CD14-positive monocyte (primary cell): ENCODE data around the gene POLE. TPM values are rescaled to one million over a fixed set of nuclear protein-coding genes. Genes with fewer than 3 reads are reported as not detected.

Experiments
- DNase-seq, 3 donors: peaks; one replicate each; pipeline ENCODE4 v3.0.0-alpha.2; 2011 to 2022
- H2AFZ ChIP-seq: 2 replicates; pipeline ENCODE4 v1.6.0; 2012; ENCODE audit warnings: mild to moderate bottlenecking, low read depth, low read length, inconsistent platforms; ENCODE audit not compliant: insufficient read depth, poor library complexity, severe bottlenecking
- H3K27ac ChIP-seq, 2 donors: 1 replicate in 1 of 2; 2 replicates in 1 of 2; pipeline ENCODE4 v1.5.1; 2012 to 2013; ENCODE audit warnings: low read length in 2 of 2, control low read depth in 1 of 2, inconsistent platforms in 1 of 2, low read depth in 1 of 2, mild to moderate bottlenecking in 1 of 2
- H3K27me3 ChIP-seq, 2 donors: one replicate each; pipeline versions ENCODE4 v1.6.0 to v1.6.1; 2011 to 2013; ENCODE audit warnings: low read length in 2 of 2; ENCODE audit not compliant: control insufficient read depth in 2 of 2, insufficient read depth in 2 of 2
- H3K36me3 ChIP-seq, 2 donors: replicated peaks in 1 of 2; 1 replicate in 1 of 2; 2 replicates in 1 of 2; pipeline versions ENCODE4 v1.5.1 to v1.6.1; 2012 to 2013; ENCODE audit warnings: low read length in 2 of 2, control low read depth in 1 of 2, inconsistent platforms in 1 of 2, mild to moderate bottlenecking in 1 of 2; ENCODE audit not compliant: insufficient read depth in 2 of 2, control insufficient read depth in 1 of 2
- H3K4me1 ChIP-seq, 2 donors: 1 replicate in 1 of 2; 2 replicates in 1 of 2; pipeline versions ENCODE4 v1.5.1 to v1.6.1; 2012 to 2013; ENCODE audit warnings: low read length in 2 of 2, control low read depth in 1 of 2, inconsistent platforms in 1 of 2, mild to moderate bottlenecking in 1 of 2, moderate library complexity in 1 of 2; ENCODE audit not compliant: insufficient read depth in 2 of 2, control insufficient read depth in 1 of 2
- H3K4me2 ChIP-seq: replicated peaks from 2 replicates; pipeline ENCODE3; 2012; ENCODE audit warnings: low read length, moderate library complexity, mild to moderate bottlenecking; ENCODE audit not compliant: poor library complexity, severe bottlenecking; ENCODE audit errors: extremely low read depth
- H3K4me3 ChIP-seq, 3 experiments: fragments of 200-600 bp in 1 of 3; sonication (generic) in 1 of 3; replicated peaks in 1 of 3; 1 replicate in 2 of 3; 2 replicates in 1 of 3; pipeline ENCODE4 v1.5.1; 2011 to 2013; ENCODE audit warnings: low read length in 3 of 3, mild to moderate bottlenecking in 3 of 3, control low read depth in 2 of 3, low read depth in 2 of 3, inconsistent platforms in 1 of 3, moderate library complexity in 1 of 3
- H3K79me2 ChIP-seq: 2 replicates; pipeline ENCODE4 v1.6.0; 2012; ENCODE audit warnings: mild to moderate bottlenecking, control low read depth, inconsistent platforms, low read length, moderate library complexity; ENCODE audit not compliant: insufficient read depth
- H3K9ac ChIP-seq: 2 replicates; pipeline ENCODE4 v1.6.0; 2017; ENCODE audit warnings: low read length, mild to moderate bottlenecking; ENCODE audit not compliant: insufficient read depth, poor library complexity, severe bottlenecking
- H3K9me3 ChIP-seq, 2 donors: replicated peaks in 1 of 2; 1 replicate in 1 of 2; 2 replicates in 1 of 2; pipeline versions ENCODE4 v1.5.1 to v1.6.1; 2012 to 2013; ENCODE audit warnings: low read length in 2 of 2, control low read depth in 1 of 2; ENCODE audit not compliant: control insufficient read depth in 1 of 2, insufficient read depth in 1 of 2
- H4K20me1 ChIP-seq: 2 replicates; pipeline ENCODE4 v1.6.0; 2012; ENCODE audit warnings: mild to moderate bottlenecking, low read length, control low read depth, moderate library complexity; ENCODE audit not compliant: insufficient read depth
- H3K27ac Mint-ChIP-seq, 7 donors: one replicate each; pipeline ENCODE4 v1.8.0; 2020; ENCODE audit warnings: mild to moderate bottlenecking in 7 of 7, mixed read lengths in 7 of 7, moderate library complexity in 6 of 7, inconsistent platforms in 2 of 7
- H3K27me3 Mint-ChIP-seq, 3 donors: one replicate each; pipeline ENCODE4 v1.8.0; 2021 to 2022; ENCODE audit warnings: low read depth in 3 of 3, mild to moderate bottlenecking in 3 of 3, mixed read lengths in 3 of 3, moderate library complexity in 3 of 3, inconsistent platforms in 1 of 3
- H3K36me3 Mint-ChIP-seq, 2 donors: one replicate each; pipeline ENCODE4 v1.8.0; 2020; ENCODE audit warnings: mixed read lengths in 2 of 2, inconsistent platforms in 1 of 2, mild to moderate bottlenecking in 1 of 2
- H3K4me1 Mint-ChIP-seq: one replicate; pipeline ENCODE4 v1.8.0; 2020; ENCODE audit warnings: mild to moderate bottlenecking, mixed read lengths
- H3K4me3 Mint-ChIP-seq, 2 donors: one replicate each; pipeline ENCODE4 v1.8.0; 2020; ENCODE audit warnings: mild to moderate bottlenecking in 2 of 2, mixed read lengths in 2 of 2, moderate library complexity in 1 of 2
- H3K9me3 Mint-ChIP-seq, 7 donors: one replicate each; pipeline ENCODE4 v1.8.0; 2020 to 2022; ENCODE audit warnings: mixed read lengths in 7 of 7, mild to moderate bottlenecking in 6 of 7, moderate library complexity in 6 of 7, inconsistent platforms in 2 of 7
- WGBS: methylation state at CpG from one replicate; pipeline ENCODE4 v1.1.5; 2013; ENCODE audit warnings: missing lambda C conversion rate; ENCODE audit not compliant: insufficient coverage; 5-methylcytosine and 5-hydroxymethylcytosine counted together
- intact Hi-C, 2 donors: fragments of 100-400 bp; cut with micrococcal nuclease; formaldehyde crosslinking; loops; one replicate each; pipeline versions ENCODE4 v1.15.0 to v1.15.1; 2023
- polyA plus RNA-seq, 3 donors: library from polyadenylated mRNA; depleted of rRNA in 1 of 3; unstranded in 2 of 3; stranded (reverse) in 1 of 3; fragments of 300-500 nt in 2 of 3; fragments of >200 nt in 1 of 3; fragmentation: Illumina TruSeq in 2 of 3; gene quantifications; 1 replicate in 2 of 3; 2 replicates in 1 of 3; pipeline ENCODE4 v1.2.3, GENCODE V29; 2012 to 2021
- TF ChIP-seq, protein P1 (sequence below): fragments of 200-600 bp; IDR thresholded peaks from one replicate; pipeline ENCODE4 v1.8.0; 2022; ENCODE audit warnings: antibody characterized with exemption, mild to moderate bottlenecking

POLE gene
- polyA plus RNA-seq, 3 donors = 1.00 to 24.2 (median 2.2) TPM

GRCh38 chr12:132651444-132652100, 35.6 kb downstream of the POLE start:
- WGBS = 98% methylated on average over 4 of the region's 9 CpGs
- Histone ChIP-seq H3K4me3 (no peak overlapping the region), H3K27ac (no peak overlapping the region), H3K9ac (no peak overlapping the region), H4K20me1 (no peaks in the 10 kb centered on the region), H2AFZ (no peak overlapping the region), H3K27me3 (no peaks in the 10 kb centered on the region), H3K36me3 (peaks cover 63 to 96% of the 10 kb centered on the region in 2 donors), H3K79me2 (no peaks in the 10 kb centered on the region), H3K4me2 (no peak overlapping the region), H3K4me1 (no peaks in the 10 kb centered on the region), H3K9me3 (no peaks in the 10 kb centered on the region)
- intact Hi-C loops = no loop called here
- no peak for DNase-seq
- TF ChIP-seq, protein P1, sequence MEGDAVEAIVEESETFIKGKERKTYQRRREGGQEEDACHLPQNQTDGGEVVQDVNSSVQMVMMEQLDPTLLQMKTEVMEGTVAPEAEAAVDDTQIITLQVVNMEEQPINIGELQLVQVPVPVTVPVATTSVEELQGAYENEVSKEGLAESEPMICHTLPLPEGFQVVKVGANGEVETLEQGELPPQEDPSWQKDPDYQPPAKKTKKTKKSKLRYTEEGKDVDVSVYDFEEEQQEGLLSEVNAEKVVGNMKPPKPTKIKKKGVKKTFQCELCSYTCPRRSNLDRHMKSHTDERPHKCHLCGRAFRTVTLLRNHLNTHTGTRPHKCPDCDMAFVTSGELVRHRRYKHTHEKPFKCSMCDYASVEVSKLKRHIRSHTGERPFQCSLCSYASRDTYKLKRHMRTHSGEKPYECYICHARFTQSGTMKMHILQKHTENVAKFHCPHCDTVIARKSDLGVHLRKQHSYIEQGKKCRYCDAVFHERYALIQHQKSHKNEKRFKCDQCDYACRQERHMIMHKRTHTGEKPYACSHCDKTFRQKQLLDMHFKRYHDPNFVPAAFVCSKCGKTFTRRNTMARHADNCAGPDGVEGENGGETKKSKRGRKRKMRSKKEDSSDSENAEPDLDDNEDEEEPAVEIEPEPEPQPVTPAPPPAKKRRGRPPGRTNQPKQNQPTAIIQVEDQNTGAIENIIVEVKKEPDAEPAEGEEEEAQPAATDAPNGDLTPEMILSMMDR = no peak
- Mint-ChIP-seq H3K27ac (no peak overlapping the region), H3K36me3 (peaks cover 72 to 89% of the 10 kb centered on the region in 2 donors), H3K4me1 (no peaks in the 10 kb centered on the region), H3K4me3 (no peak overlapping the region), H3K9me3 (no peaks in the 10 kb centered on the region), H3K27me3 (peaks cover 0 to 2% (median 1%) of the 10 kb centered on the region in 3 donors)

- Mint-ChIP-seq H3K27ac (peak overlapping the region in 1 of 7 donors; percentile 28), H3K27me3 (peaks cover 0 to 2% (median 1%) of the 10 kb centered on the region in 3 donors), H3K4me3 (no peak overlapping the region), H3K36me3 (peaks cover 73 to 89% of the 10 kb centered on the region in 2 donors), H3K9me3 (no peaks in the 10 kb centered on the region), H3K4me1 (no peaks in the 10 kb centered on the region)
- no peak overlapping the region for H3K9ac ChIP-seq
- peaks cover 57 to 89% of the 10 kb centered on the region in 2 donors for H3K36me3 ChIP-seq
- no peaks in the 10 kb centered on the region for H4K20me1 ChIP-seq
- H3K4me2 ChIP-seq = no peak overlapping the region
- H3K27me3 ChIP-seq = no peaks in the 10 kb centered on the region
- TF ChIP-seq, protein P1 = no peak
- no peak overlapping the region for H3K4me3 ChIP-seq
- no peaks in the 10 kb centered on the region for H3K4me1 ChIP-seq
- no peaks in the 10 kb centered on the region for H3K9me3 ChIP-seq
- intact Hi-C loops = no loop called here
- no peak overlapping the region for H3K27ac ChIP-seq
- no peak overlapping the region for H2AFZ ChIP-seq
- H3K79me2 ChIP-seq = no peaks in the 10 kb centered on the region
- no peak for DNase-seq
- 92% methylated on average over 26 of the region's 27 CpGs for WGBS
These were observed 37.8 kb downstream of the POLE start for GRCh38 chr12:132649226-132649945.
